ENCODE results near the gene CBX6. TPM values are rescaled to one million over a fixed set of nuclear protein-coding genes. Genes with fewer than 3 reads are reported as not detected.

Gene CBX6
- total RNA-seq, 1 experiment from 2014 or later: 98.4 TPM

DNA sequence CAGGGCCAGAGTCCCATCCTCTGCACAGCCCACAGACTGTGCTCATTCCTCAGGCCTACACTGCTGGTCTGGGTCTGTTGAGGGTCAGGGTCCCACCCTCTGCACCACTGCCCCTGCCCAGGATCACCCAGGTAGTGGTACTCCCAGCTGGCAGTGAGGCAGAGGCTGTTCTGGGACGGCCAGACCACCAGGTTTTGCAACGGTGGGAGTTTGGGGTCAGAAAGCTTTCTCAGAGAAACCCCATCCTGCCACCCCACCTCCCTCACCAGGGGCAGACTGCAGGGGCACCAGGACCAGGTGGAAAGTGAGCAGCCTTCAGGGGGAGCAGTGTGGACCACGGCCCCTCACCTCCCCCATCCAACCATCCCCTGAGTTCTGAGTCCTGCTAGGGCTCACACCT lies 39.0 kb downstream of the CBX6 start:
- ChIA-PET CTCF (no interaction called here), POLR2A (no interaction called here)
- H3K9me3 ChIP-seq (ENCODE audit: control insufficient read depth, insufficient read depth, low read depth, low read length): no peaks in the 10 kb centered on the region
- ATAC-seq: 0 out of 2 replicates have a peak, but pooled peaks have one; percentile 17
- no peaks in the 10 kb centered on the region for H3K27me3 ChIP-seq (ENCODE audit: control insufficient read depth, insufficient read depth, low read length)
- intact Hi-C loops (cut with micrococcal nuclease; ENCODE audit: unreplicated experiment): no loop called here
- no peak overlapping the region for H3K27ac ChIP-seq (ENCODE audit: low read length)
- no TSS peak for BruUV-seq (replicated peaks)
- H3K36me3 ChIP-seq (ENCODE audit: control insufficient read depth, insufficient read depth, low read length): no peaks in the 10 kb centered on the region
- H3K4me1 ChIP-seq (ENCODE audit: control insufficient read depth, insufficient read depth, low read length): peaks cover 9% of the 10 kb centered on the region; the same call in 1 of the 2 replicates
- H3K4me3 ChIP-seq (ENCODE audit: low read depth in 2 of 2, low read length in 2 of 2): no peak overlapping the region
- no peak for DNase-seq (ENCODE audit: low read depth, low spot score)
- TF ChIP-seq TCF7L2 (IDR thresholded peaks at IDR 0.05; ENCODE audit: low read depth, low read length) (no peak), SIN3A (IDR thresholded peaks at IDR 0.05; ENCODE audit: borderline replicate concordance, insufficient read depth, low read depth, low read length) (no peak), POLR2AphosphoS5 (IDR thresholded peaks at IDR 0.05; ENCODE audit: low read depth, low read length) (no peak)
- TF ChIP-seq, protein P1, sequence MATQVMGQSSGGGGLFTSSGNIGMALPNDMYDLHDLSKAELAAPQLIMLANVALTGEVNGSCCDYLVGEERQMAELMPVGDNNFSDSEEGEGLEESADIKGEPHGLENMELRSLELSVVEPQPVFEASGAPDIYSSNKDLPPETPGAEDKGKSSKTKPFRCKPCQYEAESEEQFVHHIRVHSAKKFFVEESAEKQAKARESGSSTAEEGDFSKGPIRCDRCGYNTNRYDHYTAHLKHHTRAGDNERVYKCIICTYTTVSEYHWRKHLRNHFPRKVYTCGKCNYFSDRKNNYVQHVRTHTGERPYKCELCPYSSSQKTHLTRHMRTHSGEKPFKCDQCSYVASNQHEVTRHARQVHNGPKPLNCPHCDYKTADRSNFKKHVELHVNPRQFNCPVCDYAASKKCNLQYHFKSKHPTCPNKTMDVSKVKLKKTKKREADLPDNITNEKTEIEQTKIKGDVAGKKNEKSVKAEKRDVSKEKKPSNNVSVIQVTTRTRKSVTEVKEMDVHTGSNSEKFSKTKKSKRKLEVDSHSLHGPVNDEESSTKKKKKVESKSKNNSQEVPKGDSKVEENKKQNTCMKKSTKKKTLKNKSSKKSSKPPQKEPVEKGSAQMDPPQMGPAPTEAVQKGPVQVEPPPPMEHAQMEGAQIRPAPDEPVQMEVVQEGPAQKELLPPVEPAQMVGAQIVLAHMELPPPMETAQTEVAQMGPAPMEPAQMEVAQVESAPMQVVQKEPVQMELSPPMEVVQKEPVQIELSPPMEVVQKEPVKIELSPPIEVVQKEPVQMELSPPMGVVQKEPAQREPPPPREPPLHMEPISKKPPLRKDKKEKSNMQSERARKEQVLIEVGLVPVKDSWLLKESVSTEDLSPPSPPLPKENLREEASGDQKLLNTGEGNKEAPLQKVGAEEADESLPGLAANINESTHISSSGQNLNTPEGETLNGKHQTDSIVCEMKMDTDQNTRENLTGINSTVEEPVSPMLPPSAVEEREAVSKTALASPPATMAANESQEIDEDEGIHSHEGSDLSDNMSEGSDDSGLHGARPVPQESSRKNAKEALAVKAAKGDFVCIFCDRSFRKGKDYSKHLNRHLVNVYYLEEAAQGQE (IDR thresholded peaks at IDR 0.05; ENCODE audit: insufficient read depth in 1 of 2, low read depth in 2 of 2, low read length in 1 of 2): no peak
- TF ChIP-seq, protein P2, sequence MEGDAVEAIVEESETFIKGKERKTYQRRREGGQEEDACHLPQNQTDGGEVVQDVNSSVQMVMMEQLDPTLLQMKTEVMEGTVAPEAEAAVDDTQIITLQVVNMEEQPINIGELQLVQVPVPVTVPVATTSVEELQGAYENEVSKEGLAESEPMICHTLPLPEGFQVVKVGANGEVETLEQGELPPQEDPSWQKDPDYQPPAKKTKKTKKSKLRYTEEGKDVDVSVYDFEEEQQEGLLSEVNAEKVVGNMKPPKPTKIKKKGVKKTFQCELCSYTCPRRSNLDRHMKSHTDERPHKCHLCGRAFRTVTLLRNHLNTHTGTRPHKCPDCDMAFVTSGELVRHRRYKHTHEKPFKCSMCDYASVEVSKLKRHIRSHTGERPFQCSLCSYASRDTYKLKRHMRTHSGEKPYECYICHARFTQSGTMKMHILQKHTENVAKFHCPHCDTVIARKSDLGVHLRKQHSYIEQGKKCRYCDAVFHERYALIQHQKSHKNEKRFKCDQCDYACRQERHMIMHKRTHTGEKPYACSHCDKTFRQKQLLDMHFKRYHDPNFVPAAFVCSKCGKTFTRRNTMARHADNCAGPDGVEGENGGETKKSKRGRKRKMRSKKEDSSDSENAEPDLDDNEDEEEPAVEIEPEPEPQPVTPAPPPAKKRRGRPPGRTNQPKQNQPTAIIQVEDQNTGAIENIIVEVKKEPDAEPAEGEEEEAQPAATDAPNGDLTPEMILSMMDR (IDR thresholded peaks at IDR 0.05): no peak
- in situ Hi-C loops (cut with HindIII; ENCODE audit: low pct_unique_long_range_greater_than_20kb, low sequenced_read_pairs): no loop called here

DNA sequence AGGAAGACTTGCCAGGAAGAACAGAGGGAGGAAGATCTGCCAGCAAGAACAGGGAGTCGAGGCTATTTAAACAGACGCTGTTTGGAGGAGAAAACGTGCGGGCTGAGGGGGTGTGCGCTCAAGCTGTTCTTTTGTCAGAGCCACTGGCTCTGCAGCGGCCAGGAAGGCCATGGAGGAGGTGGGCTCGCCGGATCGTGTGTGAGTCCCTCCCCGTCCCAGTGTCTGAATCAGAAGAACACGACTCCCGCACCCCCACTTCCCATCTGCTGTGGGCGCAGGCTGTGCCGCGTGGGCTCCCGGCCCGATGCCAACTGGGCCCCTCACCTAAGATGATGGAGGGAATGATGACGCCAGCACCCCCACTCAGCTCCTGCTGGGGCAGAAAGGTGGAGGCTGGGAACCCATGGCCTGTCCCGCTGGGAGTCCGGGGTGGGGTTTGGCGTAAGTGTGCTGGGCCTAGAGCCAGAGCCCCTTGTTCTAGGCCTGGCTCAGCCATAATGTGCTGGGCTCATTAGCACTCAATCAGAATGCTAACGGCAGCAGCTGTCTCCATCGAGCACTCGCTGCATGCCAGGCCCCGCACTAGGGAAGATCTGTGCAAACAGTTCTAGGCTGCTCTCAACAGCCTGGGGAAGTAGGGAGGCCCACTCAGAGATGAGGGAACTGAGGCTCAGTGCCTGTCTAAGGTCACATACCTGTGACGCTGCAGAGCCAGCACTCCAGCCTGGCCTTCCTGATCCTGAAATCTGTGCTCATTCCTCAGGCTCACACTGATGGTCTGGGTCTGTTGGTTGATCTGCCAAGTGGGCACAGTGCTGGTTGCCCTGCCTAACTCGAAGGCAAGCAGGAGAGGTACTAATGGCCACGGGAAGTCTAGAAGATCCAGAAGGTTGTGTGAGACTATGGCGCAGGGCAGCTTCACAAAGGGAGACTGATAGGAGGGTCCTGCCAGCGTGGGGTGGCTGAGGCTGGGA lies 39.7 kb downstream of the CBX6 start:
- CTCF ChIA-PET: no interaction called here
- ATAC-seq: 0 out of 2 replicates have a peak, but pooled peaks have one; percentile 22
- BruUV-seq (replicated peaks): no TSS peak
- TF ChIP-seq POLR2AphosphoS5 (IDR thresholded peaks at IDR 0.05; ENCODE audit: low read depth, low read length) (no peak), TCF7L2 (IDR thresholded peaks at IDR 0.05; ENCODE audit: low read depth, low read length) (no peak), SIN3A (IDR thresholded peaks at IDR 0.05; ENCODE audit: borderline replicate concordance, insufficient read depth, low read depth, low read length) (no peak)
- TF ChIP-seq, protein P1 (IDR thresholded peaks at IDR 0.05; ENCODE audit: insufficient read depth in 1 of 2, low read depth in 2 of 2, low read length in 1 of 2): no peak
- in situ Hi-C loops (cut with HindIII; ENCODE audit: low pct_unique_long_range_greater_than_20kb, low sequenced_read_pairs): no loop called here
- H3K4me3 ChIP-seq (ENCODE audit: low read depth in 2 of 2, low read length in 2 of 2): no peak overlapping the region
- no peak overlapping the region for H3K27ac ChIP-seq (ENCODE audit: low read length)
- H3K36me3 ChIP-seq (ENCODE audit: control insufficient read depth, insufficient read depth, low read length): no peaks in the 10 kb centered on the region
- intact Hi-C loops (cut with micrococcal nuclease; ENCODE audit: unreplicated experiment): no loop called here
- POLR2A ChIA-PET: no interaction called here
- H3K9me3 ChIP-seq (ENCODE audit: control insufficient read depth, insufficient read depth, low read depth, low read length): no peaks in the 10 kb centered on the region
- no peaks in the 10 kb centered on the region for H3K27me3 ChIP-seq (ENCODE audit: control insufficient read depth, insufficient read depth, low read length)
- peaks cover 7% of the 10 kb centered on the region; the same call in 1 of the 2 replicates for H3K4me1 ChIP-seq (ENCODE audit: control insufficient read depth, insufficient read depth, low read length)
- DNase-seq (ENCODE audit: low read depth, low spot score): no peak
